Measurements from ENCODE around the gene WDR5B.

- TF ChIP-seq CTCF (IDR thresholded peaks at IDR 0.05; ENCODE audit: borderline replicate concordance, extremely low read depth, low read length, poor library complexity, severe bottlenecking) (no peak), EZH2 (IDR thresholded peaks at IDR 0.05; ENCODE audit: borderline replicate concordance, low read depth, low read length, severe bottlenecking) (no peak)
These were observed 46.5 kb upstream of the WDR5B start for GRCh38 chr3:122462406-122462805.

All from DND-41 (cell line).